GM19452 (cell line): ENCODE measurements around the gene CELF5.
"Not testable (repeated sequence)": the region's sequence is repeated elsewhere in the genome, so short reads cannot be mapped to it uniquely, and the experiment has no call there.

Source experiments
- ATAC-seq: cut with Tn5 transposase; IDR thresholded peaks from one replicate; pipeline ENCODE4 v1.9.1; 2021; ENCODE audit not compliant: unreplicated experiment

Gene CELF5

DNA sequence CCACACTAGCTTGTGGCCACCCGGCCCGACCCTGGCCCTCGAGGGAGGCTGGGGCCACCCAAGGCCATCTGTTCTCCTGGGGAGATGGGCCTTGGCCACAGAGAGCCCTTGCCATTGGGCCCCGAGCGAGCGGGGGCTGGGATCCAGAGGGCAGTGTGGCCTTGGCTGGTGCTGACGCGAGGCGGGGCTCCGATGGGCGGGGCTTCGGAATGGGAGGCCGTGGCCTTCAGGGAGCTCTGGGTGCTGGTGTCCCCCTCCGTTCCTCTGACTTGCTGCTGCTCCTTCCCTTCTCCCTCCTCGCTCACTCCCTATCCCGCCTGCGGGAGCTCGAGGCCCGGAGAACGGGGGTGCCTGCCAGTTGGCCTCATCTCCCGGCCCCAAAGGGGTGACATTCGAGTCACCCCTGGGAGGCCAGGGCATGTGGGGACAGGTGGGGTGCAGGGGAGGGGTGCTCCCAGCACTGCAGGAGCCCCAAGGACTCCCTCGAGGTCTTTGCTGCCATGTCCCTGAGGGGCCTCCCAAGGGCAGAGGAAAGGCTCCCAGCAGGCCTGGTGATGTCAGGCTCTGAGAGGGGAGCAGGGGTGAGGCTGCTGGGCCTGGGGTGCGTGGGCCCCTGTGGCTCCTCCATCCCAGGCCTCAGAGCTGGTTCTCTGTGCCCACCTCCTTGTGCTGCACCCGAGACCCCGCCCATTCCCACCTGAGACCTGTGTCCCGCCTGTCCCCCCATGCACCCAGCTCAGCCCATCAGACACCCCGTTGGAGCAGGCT lies 34.6 kb upstream of the CELF5 start:
- ATAC-seq, result no peak

DNA sequence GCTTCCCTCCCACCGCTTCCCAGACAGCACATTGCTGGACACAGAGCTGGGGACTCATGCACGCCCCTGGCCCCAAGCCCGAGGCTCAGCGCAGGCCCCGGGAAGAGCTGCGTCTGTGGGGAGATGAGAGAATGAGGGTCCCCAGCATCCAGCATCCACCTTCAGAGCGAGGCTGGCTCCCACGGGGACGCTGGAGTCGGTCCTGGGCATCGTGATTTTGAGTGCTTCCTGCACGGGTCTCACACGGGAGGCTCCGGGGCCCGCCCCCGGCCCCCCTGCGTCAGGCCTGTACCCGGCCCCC lies 34.0 kb upstream of the CELF5 start:
- no peak for ATAC-seq

DNA sequence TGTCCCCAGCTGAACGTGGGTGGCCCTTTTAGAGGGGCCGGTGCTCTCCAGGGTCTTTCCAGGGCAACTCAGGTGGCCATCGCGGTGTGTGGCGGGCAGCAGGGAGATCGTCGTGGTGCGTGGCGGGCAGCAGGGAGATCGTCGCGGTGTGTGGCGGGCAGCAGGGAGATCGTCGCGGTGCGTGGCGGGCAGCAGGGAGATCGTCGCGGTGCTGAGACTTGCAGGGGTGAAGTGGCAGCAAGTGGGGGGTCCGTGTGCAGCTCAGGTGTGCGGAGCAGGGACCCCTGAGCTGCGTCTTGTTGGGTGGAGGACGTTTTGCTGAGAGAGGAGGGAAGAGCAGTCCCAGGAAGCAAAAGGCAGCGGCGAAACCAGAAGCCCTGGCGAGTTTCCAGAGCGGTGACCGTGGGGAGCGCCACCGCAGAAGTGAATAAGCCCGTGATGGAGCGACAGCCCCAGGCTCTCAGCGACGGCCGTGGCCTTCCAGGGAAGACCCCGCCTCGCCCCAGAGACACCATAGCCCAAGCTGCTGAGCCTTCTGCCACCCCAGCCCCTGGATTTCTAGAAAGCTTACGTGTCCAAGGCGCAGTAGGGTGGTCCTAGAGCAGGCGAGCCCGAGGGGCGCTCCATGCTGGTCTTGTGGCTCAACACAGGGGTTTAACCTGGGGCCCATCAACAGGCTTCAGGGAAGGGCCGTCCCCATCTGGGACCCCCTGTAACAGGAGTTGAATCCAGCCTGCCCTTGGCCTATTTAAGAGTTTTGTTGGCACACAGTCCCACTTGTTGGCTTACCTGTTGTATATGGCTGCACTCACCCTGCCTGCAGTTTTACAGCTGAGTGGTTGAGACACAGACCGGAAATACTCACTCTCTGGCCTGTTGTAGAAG lies 33.3 kb upstream of the CELF5 start:
- no peak for ATAC-seq

GRCh38 chr19:3191806-3192104 lies 32.7 kb upstream of the CELF5 start:
- ATAC-seq, result not testable (repeated sequence)

DNA sequence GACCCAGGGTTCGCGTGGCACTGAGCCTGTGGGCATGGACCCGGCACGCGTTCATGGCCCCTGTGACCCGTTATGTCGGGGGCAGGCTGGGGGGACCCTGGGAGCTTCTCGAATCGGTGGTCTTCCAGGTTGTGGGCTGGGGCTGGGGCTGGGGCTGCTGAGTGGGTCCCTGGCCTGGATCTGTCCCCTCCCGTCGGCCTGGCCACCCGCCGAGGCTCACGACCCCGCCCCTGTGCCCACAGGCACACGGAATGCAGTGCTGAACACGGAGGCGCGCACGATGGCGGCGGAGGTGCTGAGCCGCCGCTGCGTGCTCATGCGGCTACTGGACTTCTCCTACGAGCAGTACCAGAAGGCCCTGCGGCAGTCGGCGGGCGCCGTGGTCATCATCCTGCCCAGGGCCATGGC lies 32.2 kb upstream of the CELF5 start:
- ATAC-seq, result no peak

GRCh38 chr19:3192684-3193083 lies 31.8 kb upstream of the CELF5 start:
- no peak for ATAC-seq

GRCh38 chr19:3193256-3194105 lies 31.0 kb upstream of the CELF5 start:
- no peak for ATAC-seq

DNA sequence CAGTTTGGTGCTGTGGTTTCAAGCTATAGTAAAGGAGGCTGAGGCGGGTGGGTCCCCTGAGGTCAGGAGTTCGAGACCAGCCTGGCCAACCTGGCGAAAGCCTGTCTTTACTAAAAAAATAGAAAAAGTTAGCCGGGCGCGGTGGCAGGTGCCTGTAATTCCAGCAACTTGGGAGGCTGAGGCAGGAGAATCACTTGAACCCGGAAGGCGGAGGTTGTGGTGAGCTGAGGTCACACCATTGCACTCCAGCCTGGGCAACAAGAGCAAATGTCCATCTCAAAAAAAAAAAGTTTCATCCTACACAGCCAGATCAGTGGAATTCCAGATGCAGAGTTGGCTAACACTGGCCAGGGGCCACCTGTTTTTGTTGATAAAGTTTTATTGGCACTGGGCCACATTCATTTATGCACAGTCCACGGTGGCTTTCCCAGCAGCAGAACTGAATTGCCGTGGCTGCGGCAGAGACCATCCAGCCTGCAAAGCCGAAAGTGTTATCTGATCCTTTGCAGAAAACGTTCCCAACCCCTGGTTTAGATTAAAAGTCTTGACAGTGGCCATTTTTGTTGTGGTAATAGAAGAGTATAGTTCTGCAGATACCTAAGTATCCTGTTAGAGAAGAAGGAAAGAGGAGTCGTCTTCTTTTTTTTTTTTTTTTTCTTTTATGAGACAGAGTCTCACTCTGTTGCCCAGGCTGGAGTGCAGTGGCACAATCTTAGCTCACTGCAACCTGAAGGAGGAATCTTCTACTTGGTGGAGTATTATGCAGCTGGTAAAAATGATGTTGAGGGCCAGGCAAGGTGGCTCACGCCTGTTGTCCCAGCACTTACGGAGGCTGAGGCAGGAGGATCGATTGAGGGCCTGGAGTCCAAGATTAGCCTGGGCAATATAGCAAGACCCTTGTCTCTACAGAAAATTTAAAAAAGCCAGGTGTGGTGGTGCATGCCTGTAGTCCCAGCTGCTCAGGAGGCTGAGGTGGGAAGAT lies 30.1 kb upstream of the CELF5 start:
- no peak for ATAC-seq

DNA sequence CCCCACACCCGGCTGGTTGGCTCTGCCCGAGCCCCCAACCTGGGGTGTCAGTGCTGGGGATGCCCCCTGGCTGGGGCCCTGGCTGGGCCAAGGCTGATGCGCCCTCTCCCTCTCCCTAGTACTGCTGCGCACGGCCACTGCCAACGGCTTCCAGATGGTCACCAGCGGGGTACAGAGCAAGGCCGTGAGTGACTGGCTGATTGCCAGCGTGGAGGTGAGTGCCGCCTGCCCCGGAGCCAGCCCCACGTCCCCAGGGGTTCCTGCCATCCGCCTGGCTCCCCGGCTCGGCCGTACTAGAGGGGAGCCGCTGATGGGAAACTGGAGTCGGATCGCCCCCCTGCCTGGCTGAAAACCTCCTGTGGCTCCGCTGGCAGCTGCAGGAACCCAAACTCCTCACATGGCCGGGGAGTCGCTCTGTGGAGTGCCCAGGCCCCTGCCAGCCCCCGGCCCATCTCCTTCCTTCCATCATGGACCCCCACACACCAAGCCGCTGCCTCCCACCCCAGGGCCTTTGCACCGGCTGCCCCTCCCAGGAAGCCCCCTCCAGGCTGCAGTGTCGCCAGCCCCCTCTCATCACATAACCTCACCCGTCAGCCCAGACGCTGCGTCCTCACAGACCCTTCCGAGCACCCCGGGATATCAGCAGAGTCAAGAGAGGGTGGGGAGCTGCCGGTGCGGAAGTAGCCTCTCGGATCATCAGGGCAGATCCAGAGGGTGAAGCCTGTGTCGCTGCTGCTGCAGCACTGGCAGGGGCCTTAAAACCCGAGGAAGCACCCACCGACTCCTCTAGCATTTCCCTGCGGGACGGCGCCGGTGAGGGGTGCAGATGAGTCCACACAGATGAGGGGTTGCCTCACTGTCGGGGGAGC lies 28.2 kb upstream of the CELF5 start:
- ATAC-seq, result no peak

- ATAC-seq, result no peak
These were observed 27.6 kb upstream of the CELF5 start for GRCh38 chr19:3196933-3197205.

- no peak for ATAC-seq
These were observed 25.4 kb upstream of the CELF5 start for GRCh38 chr19:3198901-3199700.

DNA sequence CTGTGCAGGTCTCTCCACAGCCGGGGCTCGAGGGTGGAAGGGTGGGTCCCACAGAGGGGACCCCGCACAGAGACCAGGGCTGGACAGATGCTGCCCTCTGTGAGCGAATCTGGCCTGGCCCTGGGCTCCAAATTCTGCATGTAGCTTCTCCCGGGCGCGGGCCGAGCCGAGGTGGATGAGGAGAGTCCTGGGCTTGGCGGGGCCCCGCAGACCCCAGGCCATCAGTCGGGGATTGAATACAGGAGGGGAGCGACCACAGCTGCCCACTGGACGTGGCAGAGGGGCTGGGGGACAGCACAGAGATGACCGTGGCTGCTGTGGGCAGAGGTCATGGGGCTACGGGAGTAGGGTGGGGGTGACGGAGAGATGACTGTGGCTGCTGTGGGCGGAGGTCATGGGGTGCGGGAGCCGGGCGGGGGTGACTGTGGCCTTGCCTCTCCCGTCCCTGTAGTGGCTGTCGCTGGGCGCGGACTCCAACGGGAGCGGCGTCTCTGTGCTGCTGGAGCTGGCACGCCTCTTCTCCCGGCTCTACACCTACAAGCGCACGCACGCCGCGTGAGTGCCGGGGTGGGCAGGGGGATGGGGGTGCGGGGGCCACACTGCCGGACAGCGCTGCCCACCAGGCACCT lies 23.3 kb upstream of the CELF5 start:
- no peak for ATAC-seq

- no peak for ATAC-seq
These were observed 22.6 kb upstream of the CELF5 start for GRCh38 chr19:3201911-3202310.

DNA sequence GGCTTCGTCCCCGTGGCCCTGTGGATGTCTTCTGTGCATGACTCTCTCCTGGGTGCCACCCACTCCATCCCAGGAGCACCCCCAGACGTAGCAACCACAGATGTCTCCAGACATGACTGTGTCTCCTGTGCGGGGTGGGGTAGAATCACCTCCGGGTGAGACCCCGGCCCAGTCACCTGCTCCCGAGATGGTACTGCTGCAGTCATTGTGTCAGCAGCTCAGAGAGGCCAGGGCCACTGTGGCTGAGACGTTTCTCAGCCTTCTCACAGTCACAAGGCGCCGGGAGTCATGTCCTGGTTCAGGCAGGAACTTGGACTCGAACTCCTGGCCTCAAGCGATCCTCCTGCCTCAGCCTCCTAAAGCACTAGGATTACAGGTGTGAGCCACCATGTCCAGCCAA lies 22.1 kb upstream of the CELF5 start:
- no peak for ATAC-seq

- ATAC-seq, result not testable (repeated sequence)
These were observed 21.6 kb upstream of the CELF5 start for GRCh38 chr19:3202895-3203294.

DNA sequence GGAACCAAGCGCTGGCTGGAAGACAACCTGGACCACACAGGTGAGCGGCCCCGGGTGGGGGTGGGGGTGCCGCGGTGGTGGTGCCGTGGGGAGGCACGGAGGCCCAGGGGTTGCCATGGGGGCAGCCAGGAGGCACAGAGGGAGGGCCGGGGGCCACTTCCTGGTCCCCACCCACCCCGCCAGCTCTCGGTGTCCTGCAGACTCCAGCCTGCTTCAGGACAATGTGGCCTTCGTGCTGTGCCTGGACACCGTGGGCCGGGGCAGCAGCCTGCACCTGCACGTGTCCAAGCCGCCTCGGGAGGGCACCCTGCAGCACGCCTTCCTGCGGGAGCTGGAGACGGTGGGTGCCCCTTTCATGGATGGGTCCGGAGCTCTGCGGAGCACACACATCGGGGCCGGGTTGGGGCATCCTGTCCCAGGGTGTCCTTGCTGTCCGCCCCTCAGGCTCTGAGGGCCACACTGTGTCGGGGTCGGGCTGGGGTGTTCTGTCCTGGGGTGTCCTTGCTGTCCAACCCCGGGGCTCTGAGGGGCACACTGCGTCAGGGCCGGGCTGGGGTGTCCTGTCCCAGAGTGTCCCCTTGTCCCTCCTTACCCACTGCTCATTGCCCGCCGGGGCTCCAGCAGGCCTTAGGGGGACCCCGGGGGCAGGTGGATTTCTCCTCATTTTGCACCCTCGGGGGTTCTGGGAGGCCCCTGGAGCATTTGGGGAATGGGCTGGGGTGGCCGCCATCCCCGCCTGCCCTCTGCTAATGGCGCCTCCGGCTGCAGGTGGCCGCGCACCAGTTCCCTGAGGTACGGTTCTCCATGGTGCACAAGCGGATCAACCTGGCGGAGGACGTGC lies 20.4 kb upstream of the CELF5 start:
- ATAC-seq, result no peak

GRCh38 chr19:3204646-3205275 lies 19.7 kb upstream of the CELF5 start:
- ATAC-seq, result no peak
